HCT116 (cell line): Measurements from ENCODE around the gene CBL. TPM values are rescaled to one million over a fixed set of nuclear protein-coding genes. Genes with fewer than 3 reads are reported as not detected.

Experiments used
- ATAC-seq: fragments of 200-7000 bp; cut with Tn5 transposase; 2 replicates; pipeline ENCODE4 v1.9.1; 2020; ENCODE audit warnings: mild to moderate bottlenecking, moderate library complexity
- BruUV-seq: library from RNA; stranded (reverse); fragments of 400-500 nt; replicated peaks from 2 replicates; lab custom pipeline; 2021; lab: Mats Ljungman, UMichigan
- CTCF ChIA-PET: fragments of 300-600 bp; sonication (Branson Sonifier 250); formaldehyde crosslinking; loops from one replicate; lab custom pipeline; 2021; ENCODE audit warnings: antibody characterized with exemption; lab: Charles Lee
- POLR2A ChIA-PET: fragments of 300-600, 350-600 bp; sonication (Branson Sonifier 250); formaldehyde crosslinking; loops from one replicate; lab custom pipeline; 2021; ENCODE audit warnings: antibody characterized with exemption; lab: Charles Lee
- RAD21 ChIA-PET, 2 experiments: fragments of 300-600 bp; sonication (Branson Sonifier 250); formaldehyde crosslinking; loops; one replicate each; lab custom pipeline; 2023; ENCODE audit warnings: low total read pairs in 2 of 2; ENCODE audit not compliant: uncharacterized antibody in 2 of 2, unreplicated experiment in 2 of 2, low non-redundant PET in 1 of 2; lab: Charles Lee
- DNase-seq: peaks from one replicate; pipeline ENCODE4 v3.0.0-alpha.2; 2010; ENCODE audit warnings: low read depth, low spot score
- H2AFZ ChIP-seq: fragments of 200-600 bp; shearing (Covaris generic), sonication (generic); 2 replicates; pipeline ENCODE4 v1.6.1; 2017; ENCODE audit warnings: low read depth, mixed run types, mixed read lengths, antibody characterized with exemption, low read length; ENCODE audit not compliant: poor library complexity, severe bottlenecking
- H3K27ac ChIP-seq: 2 replicates; pipeline ENCODE4 v1.5.1; 2012; ENCODE audit warnings: low read depth, low read length
- H3K27me3 ChIP-seq: fragments of 200-600 bp; sonication (generic); 2 replicates; pipeline ENCODE4 v1.6.1; 2016; ENCODE audit warnings: mixed run types, low read length, mixed read lengths; ENCODE audit not compliant: insufficient read depth
- H3K36me3 ChIP-seq, 2 experiments: fragments of 200-500 bp in 1 of 2; fragments of 200-600 bp in 1 of 2; sonication (Bioruptor generic) in 1 of 2; sonication (generic) in 1 of 2; 2 replicates each; pipeline versions ENCODE4 v1.5.1 to v1.6.1; 2014 to 2016; ENCODE audit warnings: low read length in 2 of 2, inconsistent platforms in 1 of 2, mixed read lengths in 1 of 2, mixed run types in 1 of 2; ENCODE audit not compliant: insufficient read depth in 2 of 2, control insufficient read depth in 1 of 2
- H3K4me1 ChIP-seq, 2 experiments: fragments of 200-600 bp in 1 of 2; sonication (generic) in 1 of 2; 2 replicates each; pipeline versions ENCODE4 v1.5.1 to v1.6.1; 2012 to 2017; ENCODE audit warnings: low read length in 2 of 2, inconsistent platforms in 1 of 2, mild to moderate bottlenecking in 1 of 2, mixed read lengths in 1 of 2, mixed run types in 1 of 2, moderate library complexity in 1 of 2; ENCODE audit not compliant: insufficient read depth in 2 of 2, control insufficient read depth in 1 of 2
- H3K4me2 ChIP-seq: fragments of 200-600 bp; sonication (generic); 2 replicates; pipeline ENCODE4 v1.6.1; 2017; ENCODE audit warnings: mixed run types, low read length, mixed read lengths
- H3K4me3 ChIP-seq, 2 experiments: fragments of 200-600 bp in 1 of 2; sonication (generic) in 1 of 2; replicated peaks in 1 of 2; 2 replicates each; pipeline ENCODE4 v1.5.1; 2011 to 2016; ENCODE audit warnings: low read length in 2 of 2, control low read depth in 1 of 2, low read depth in 1 of 2, mild to moderate bottlenecking in 1 of 2, mixed read lengths in 1 of 2, mixed run types in 1 of 2
- H3K79me2 ChIP-seq: fragments of 200-600 bp; sonication (generic); 2 replicates; pipeline ENCODE4 v1.6.1; 2017; ENCODE audit warnings: mild to moderate bottlenecking, mixed run types, low read length, moderate library complexity, mixed read lengths; ENCODE audit not compliant: insufficient read depth
- H3K9ac ChIP-seq: fragments of 200-600 bp; sonication (generic); 2 replicates; pipeline ENCODE4 v1.6.1; 2016; ENCODE audit warnings: low read length, mixed read lengths
- H3K9me2 ChIP-seq: fragments of 200-600 bp; sonication (generic), shearing (Covaris generic); 2 replicates; pipeline ENCODE4 v1.6.1; 2017; ENCODE audit warnings: mixed run types, mild to moderate bottlenecking, moderate library complexity; ENCODE audit not compliant: insufficient read depth
- H3K9me3 ChIP-seq, 2 experiments: fragments of 200-500 bp in 1 of 2; fragments of 200-600 bp in 1 of 2; sonication (Bioruptor generic) in 1 of 2; sonication (generic) in 1 of 2; 2 replicates each; pipeline ENCODE4 v1.6.1; 2014 to 2017; ENCODE audit warnings: low read length in 2 of 2, mixed read lengths in 2 of 2, inconsistent platforms in 1 of 2, low read depth in 1 of 2, mild to moderate bottlenecking in 1 of 2, mixed run types in 1 of 2, moderate library complexity in 1 of 2; ENCODE audit not compliant: control insufficient read depth in 1 of 2, insufficient read depth in 1 of 2
- H4K20me1 ChIP-seq: fragments of 200-600 bp; sonication (generic), shearing (Covaris generic); 2 replicates; pipeline ENCODE4 v1.6.1; 2017; ENCODE audit warnings: mixed run types, mild to moderate bottlenecking, moderate library complexity; ENCODE audit not compliant: insufficient read depth
- CBX3 ChIP-seq: IDR thresholded peaks from 2 replicates; pipeline ENCODE4 v1.6.1; 2012; ENCODE audit warnings: low read depth
- CEBPB ChIP-seq: IDR thresholded peaks from 2 replicates; pipeline ENCODE4 v1.6.1; 2012; ENCODE audit warnings: low read depth
- CTCF ChIP-seq, 3 experiments: fragments of 200-600 bp in 1 of 3; sonication (generic) in 1 of 3; IDR thresholded peaks in 2 of 3; conservative IDR thresholded peaks in 1 of 3; 2 replicates each; pipeline ENCODE4 v1.5.1; 2012 to 2017; ENCODE audit warnings: low read depth in 2 of 3, low read length in 2 of 3, antibody characterized with exemption in 1 of 3, borderline replicate concordance in 1 of 3, control low read depth in 1 of 3, mild to moderate bottlenecking in 1 of 3, mixed read lengths in 1 of 3, mixed run types in 1 of 3, moderate library complexity in 1 of 3; ENCODE audit not compliant: insufficient read depth in 1 of 3
- ELF1 ChIP-seq: IDR thresholded peaks from 2 replicates; pipeline ENCODE4 v1.6.1; 2012; ENCODE audit warnings: low read depth, borderline replicate concordance
- EZH2 ChIP-seq: fragments of 200-600 bp; sonication (generic); IDR thresholded peaks from 2 replicates; pipeline ENCODE4 v1.6.1; 2017; ENCODE audit warnings: antibody characterized with exemption, mixed run types
- EZH2phosphoT487 ChIP-seq: fragments of 200-600 bp; IDR thresholded peaks from 2 replicates; pipeline ENCODE4 v1.6.1; 2018; ENCODE audit warnings: antibody characterized with exemption, borderline replicate concordance
- FOSL1 ChIP-seq: IDR thresholded peaks from 2 replicates; pipeline ENCODE4 v1.6.1; 2012; ENCODE audit warnings: low read depth
- JUND ChIP-seq: IDR thresholded peaks from 2 replicates; pipeline ENCODE4 v1.6.1; 2012
- MAX ChIP-seq: IDR thresholded peaks from 2 replicates; pipeline ENCODE4 v1.6.1; 2012
- POLR2A ChIP-seq: IDR thresholded peaks from 2 replicates; pipeline ENCODE4 v1.7.0; 2011; ENCODE audit warnings: borderline replicate concordance; ENCODE audit not compliant: insufficient read depth, insufficient read length; ENCODE audit errors: extremely low read depth
- POLR2AphosphoS5 ChIP-seq: IDR thresholded peaks from 2 replicates; pipeline ENCODE4 v1.6.1; 2011; ENCODE audit warnings: mild to moderate bottlenecking, low read depth, low read length, moderate library complexity
- RAD21 ChIP-seq: IDR thresholded peaks from 2 replicates; pipeline ENCODE4 v1.6.1; 2012; ENCODE audit warnings: low read depth, mild to moderate bottlenecking
- REST ChIP-seq: IDR thresholded peaks from 2 replicates; pipeline ENCODE4 v1.6.1; 2012; ENCODE audit warnings: low read depth
- SIN3A ChIP-seq: IDR thresholded peaks from 2 replicates; pipeline ENCODE4 v1.6.1; 2012; ENCODE audit warnings: low read depth
- TCF7L2 ChIP-seq: IDR thresholded peaks from 2 replicates; pipeline ENCODE4 v1.7.0; 2011; ENCODE audit warnings: borderline replicate concordance, inconsistent platforms; ENCODE audit not compliant: insufficient read depth, insufficient read length; ENCODE audit errors: extremely low read depth
- YY1 ChIP-seq: IDR thresholded peaks from 2 replicates; pipeline ENCODE4 v1.6.1; 2011; ENCODE audit warnings: low read length, low read depth, moderate library complexity, mild to moderate bottlenecking; ENCODE audit not compliant: insufficient replicate concordance; ENCODE audit errors: extremely low read depth
- ZBTB33 ChIP-seq: IDR thresholded peaks from 2 replicates; pipeline ENCODE4 v1.6.1; 2011; ENCODE audit warnings: mild to moderate bottlenecking, low read length, moderate library complexity; ENCODE audit not compliant: insufficient replicate concordance; ENCODE audit errors: extremely low read depth
- ZFX ChIP-seq: fragments of 450-650 bp; IDR thresholded peaks from 2 replicates; pipeline ENCODE4 v1.6.1; 2017
- intact Hi-C: fragments of 100-400 bp; cut with micrococcal nuclease; formaldehyde crosslinking; loops from 2 replicates; pipeline ENCODE4 v1.10.0; 2022
- total RNA-seq: library from RNA; stranded (reverse); gene quantifications from one replicate; pipeline ENCODE4 v1.2.1, GENCODE V29; 2021; ENCODE audit not compliant: unreplicated experiment

CBL gene
- total RNA-seq, 1 experiment from 2014 or later = 31.1 TPM

GRCh38 chr11:119336744-119337469, 130.8 kb downstream of the CBL start:
- no TSS peak for BruUV-seq
- H3K27me3 ChIP-seq = no peaks in the 10 kb centered on the region
- RAD21 ChIA-PET = no interaction called here
- no peaks in the 10 kb centered on the region for H3K9me3 ChIP-seq
- H3K27ac ChIP-seq = no peak overlapping the region
- POLR2A ChIA-PET = interaction anchor here (0.6 kb wide), 1 partner anchor 8 kb away, joined by 3 read pairs; no protein-coding TSS in a partner anchor
- DNase-seq = no peak
- H3K79me2 ChIP-seq = peaks cover 30% of the 10 kb centered on the region
- H3K4me3 ChIP-seq = no peak overlapping the region
- CTCF ChIA-PET = interaction anchor here (1.6 to 3.9 kb wide), 5 partner anchors 10 to 192 kb away, joined by 4 to 68 read pairs (median 14); no protein-coding TSS in a partner anchor
- no peaks in the 10 kb centered on the region for H3K9me2 ChIP-seq
- no peak overlapping the region for H3K4me2 ChIP-seq
- peaks cover 9 to 51% of the 10 kb centered on the region in 2 experiments for H3K4me1 ChIP-seq
- H3K9ac ChIP-seq = no peak overlapping the region
- no peak overlapping the region for H2AFZ ChIP-seq
- intact Hi-C loops = no loop called here
- no peak for TF ChIP-seq TCF7L2
- TF ChIP-seq CEBPB = no peak
- TF ChIP-seq JUND = no peak
- no peak for TF ChIP-seq SIN3A
- TF ChIP-seq REST = no peak
- no peak for TF ChIP-seq CTCF (IDR thresholded peaks at IDR 0.05 in 2 of 3, conservative IDR thresholded peaks at IDR 0.05 in 1 of 3; ENCODE audit: borderline replicate concordance in 1 of 3, insufficient read depth in 1 of 3, low read depth in 2 of 3, low read length in 2 of 3)
- no peak for TF ChIP-seq ELF1
- no peak for TF ChIP-seq RAD21
- TF ChIP-seq CBX3 = no peak
- TF ChIP-seq YY1 = no peak
- TF ChIP-seq POLR2A = no peak
- no peak for TF ChIP-seq ZFX
- TF ChIP-seq ZBTB33 = no peak
- TF ChIP-seq MAX = no peak
- TF ChIP-seq EZH2 = no peak
- TF ChIP-seq POLR2AphosphoS5 = no peak
- TF ChIP-seq FOSL1 = no peak
- TF ChIP-seq EZH2phosphoT487 = no peak
- TF ChIP-seq, all 23 proteins: peak for 0
- no peaks in the 10 kb centered on the region for H4K20me1 ChIP-seq
- ATAC-seq = no peak
- H3K36me3 ChIP-seq = peaks cover 0 to 12% of the 10 kb centered on the region in 2 experiments; a peak in 2 of 4 replicates
